HepG2 (cell line): ENCODE measurements around the gene ANKS1B. TPM values are rescaled to one million over a fixed set of nuclear protein-coding genes. Genes with fewer than 3 reads are reported as not detected.

Experiments
- ATAC-seq: fragments of 200-7000 bp; cut with Tn5 transposase; 3 replicates; pipeline ENCODE4 v1.9.1; 2020; ENCODE audit warnings: mild to moderate bottlenecking, moderate library complexity
- BruUV-seq: library from RNA; stranded (reverse); fragments of 400-500 nt; replicated peaks from 2 replicates; lab custom pipeline; 2021; lab: Mats Ljungman, UMichigan
- CTCF ChIA-PET: fragments of 300-600 bp; formaldehyde crosslinking; extraction: SDS; loops from one replicate; lab custom pipeline; 2021; ENCODE audit warnings: low total read pairs, inconsistent platforms, low intra/inter-chr PET ratio; lab: Yijun Ruan, JAX
- POLR2A ChIA-PET: fragments of 350-600 bp; sonication (Branson Sonifier 250); formaldehyde crosslinking; loops from one replicate; lab custom pipeline; 2020; ENCODE audit warnings: antibody characterized with exemption, inconsistent platforms; lab: Yijun Ruan, JAX
- DNase-seq: peaks from one replicate; pipeline ENCODE4 v3.0.0-alpha.2; 2015; ENCODE audit warnings: low spot score
- FAIRE-seq: peaks from 3 replicates; lab custom pipeline; 2011; peaks lifted over from hg19 to GRCh38; lab: Jason Lieb, UNC
- H2AFZ ChIP-seq: one replicate; pipeline ENCODE4 v1.6.1; 2011; ENCODE audit warnings: low read length, inconsistent platforms
- H3K27ac ChIP-seq: fragments of 300-600 bp; 3 replicates; pipeline ENCODE4 v1.8.0; 2011; ENCODE audit warnings: mixed run types, mild to moderate bottlenecking, mixed read lengths, low read length, inconsistent platforms; ENCODE audit not compliant: insufficient read depth; ENCODE audit errors: extremely low read length
- H3K27me3 ChIP-seq, 2 experiments: fragments of 200-600 bp in 1 of 2; 2 replicates in 1 of 2; 3 replicates in 1 of 2; pipeline versions ENCODE4 v1.6.0 to v1.8.0; 2011; ENCODE audit warnings: low read length in 2 of 2, mild to moderate bottlenecking in 2 of 2, moderate library complexity in 2 of 2, inconsistent platforms in 1 of 2; ENCODE audit not compliant: insufficient read depth in 2 of 2, control insufficient read depth in 1 of 2
- H3K36me3 ChIP-seq, 2 experiments: fragments of 200-600 bp in 1 of 2; replicated peaks in 1 of 2; 2 replicates in 1 of 2; 3 replicates in 1 of 2; pipeline versions ENCODE4 v1.5.1 to v1.8.0; 2011; ENCODE audit warnings: low read length in 2 of 2, inconsistent platforms in 1 of 2; ENCODE audit not compliant: insufficient read depth in 2 of 2, control insufficient read depth in 1 of 2
- H3K4me1 ChIP-seq: 2 replicates; pipeline ENCODE4 v1.5.1; 2012; ENCODE audit warnings: low read length, inconsistent platforms; ENCODE audit not compliant: insufficient read depth
- H3K4me2 ChIP-seq: 2 replicates; pipeline ENCODE4 v1.6.0; 2011; ENCODE audit warnings: low read depth, low read length, inconsistent platforms
- H3K4me3 ChIP-seq, 3 experiments: fragments of 200-600 bp in 1 of 3; sonication (generic), shearing (Covaris generic) in 1 of 3; replicated peaks in 1 of 3; 2 replicates each; pipeline ENCODE4 v1.5.1; 2011 to 2016; ENCODE audit warnings: low read length in 3 of 3, inconsistent platforms in 2 of 3, low read depth in 2 of 3, mild to moderate bottlenecking in 2 of 3, control low read depth in 1 of 3, mixed read lengths in 1 of 3; ENCODE audit not compliant: insufficient read depth in 1 of 3
- H3K79me2 ChIP-seq: one replicate; pipeline ENCODE4 v1.6.1; 2011; ENCODE audit warnings: low read length, inconsistent platforms; ENCODE audit not compliant: insufficient read depth
- H3K9ac ChIP-seq: 2 replicates; pipeline ENCODE4 v1.6.0; 2011; ENCODE audit warnings: mild to moderate bottlenecking, low read depth, low read length, inconsistent platforms; ENCODE audit not compliant: insufficient read depth
- H3K9me3 ChIP-seq: 2 replicates; pipeline ENCODE4 v1.5.1; 2012; ENCODE audit warnings: mild to moderate bottlenecking, low read length
- H4K20me1 ChIP-seq: 2 replicates; pipeline ENCODE4 v1.6.0; 2011; ENCODE audit warnings: inconsistent platforms, mild to moderate bottlenecking, low read length, moderate library complexity; ENCODE audit not compliant: insufficient read depth
- ATF5 ChIP-seq: sonication (generic); formaldehyde crosslinking; IDR thresholded peaks from 2 replicates; pipeline ENCODE4 v1.4.0; 2020; ENCODE audit warnings: mild to moderate bottlenecking, low read depth, missing genetic modification reagents
- GZF1 ChIP-seq: sonication (generic); formaldehyde crosslinking; IDR thresholded peaks from 2 replicates; pipeline ENCODE4 v1.5.1; 2020; ENCODE audit warnings: mild to moderate bottlenecking, missing genetic modification reagents
- HNRNPLL ChIP-seq: fragments of 200-400 bp; formaldehyde crosslinking; IDR thresholded peaks from 2 replicates; pipeline ENCODE4 v1.6.1; 2017; ENCODE audit warnings: mild to moderate bottlenecking, low read depth, low read length; ENCODE audit not compliant: poor library complexity, severe bottlenecking
- KAT8 ChIP-seq: IDR thresholded peaks from 2 replicates; pipeline ENCODE4 v1.6.1; 2016; ENCODE audit warnings: missing genetic modification reagents, missing compliant biosample characterization
- MZF1 ChIP-seq: sonication (generic); formaldehyde crosslinking; IDR thresholded peaks from 2 replicates; pipeline ENCODE4 v1.8.1; 2023; ENCODE audit warnings: mild to moderate bottlenecking, missing genetic modification reagents, borderline replicate concordance
- POGZ ChIP-seq: sonication (generic); formaldehyde crosslinking; IDR thresholded peaks from 2 replicates; pipeline ENCODE4 v1.4.0; 2020; ENCODE audit warnings: mild to moderate bottlenecking, missing genetic modification reagents
- U2AF1 ChIP-seq: fragments of 200-400 bp; formaldehyde crosslinking; optimal IDR thresholded peaks from 2 replicates; pipeline ENCODE3; 2017; ENCODE audit warnings: mild to moderate bottlenecking, low read depth, low read length
- ZNF569 ChIP-seq: sonication (generic); formaldehyde crosslinking; IDR thresholded peaks from 2 replicates; pipeline ENCODE4 v1.5.0; 2020; ENCODE audit warnings: mild to moderate bottlenecking, missing genetic modification reagents, moderate library complexity, borderline replicate concordance
- ZSCAN31 ChIP-seq: sonication (generic); formaldehyde crosslinking; IDR thresholded peaks from 2 replicates; pipeline ENCODE4 v1.5.0; 2020; ENCODE audit warnings: low read depth, mild to moderate bottlenecking, missing genetic modification reagents
- WGBS: methylation state at CpG from one replicate; pipeline ENCODE4 v1.1.6; 2017; ENCODE audit warnings: low lambda C conversion rate; 5-methylcytosine and 5-hydroxymethylcytosine counted together
- in situ Hi-C: cut with HindIII; loops from 2 replicates; pipeline ENCODE4 v1.10.0; 2017; ENCODE audit warnings: low pct_unique_long_range_greater_than_20kb; ENCODE audit not compliant: extremely low pct_ligation_motif_present
- intact Hi-C: fragments of 100-400 bp; cut with micrococcal nuclease; formaldehyde crosslinking; loops from one replicate; pipeline ENCODE4 v1.10.0; 2022; ENCODE audit not compliant: unreplicated experiment
- polyA plus RNA-seq, 8 experiments: library from polyadenylated mRNA; depleted of rRNA in 3 of 8; stranded (reverse) in 7 of 8; unstranded in 1 of 8; fragments of >200 nt; fragmentation: Illumina TruSeq in 4 of 8; extraction: Trizol in 4 of 8; gene quantifications; 2 replicates each; pipeline versions ENCODE4 v1.2.1 to v1.2.3, GENCODE V29; 2011 to 2016; ENCODE audit warnings: low read depth in 4 of 8, missing spikeins in 1 of 8, mixed read lengths in 1 of 8; ENCODE audit not compliant: insufficient read depth in 1 of 8
- total RNA-seq, 5 experiments: library from RNA; depleted of rRNA; stranded (reverse); fragments of >200 nt; fragmentation: Illumina TruSeq; extraction: Trizol; gene quantifications; 2 replicates each; pipeline ENCODE4 v1.2.3, GENCODE V29; 2016; ENCODE audit warnings: low read depth in 1 of 5
- TF ChIP-seq, protein P1 (sequence below): sonication (generic); formaldehyde crosslinking; IDR thresholded peaks from 2 replicates; pipeline ENCODE4 v1.8.1; 2023; ENCODE audit warnings: mild to moderate bottlenecking, inconsistent platforms, moderate library complexity, missing genetic modification reagents, borderline replicate concordance
- TF ChIP-seq, protein P2 (sequence below): sonication (generic); formaldehyde crosslinking; IDR thresholded peaks from 2 replicates; pipeline ENCODE4 v1.4.0; 2020; ENCODE audit warnings: low read depth, mild to moderate bottlenecking, missing genetic modification reagents
- TF ChIP-seq, protein P3 (sequence below): sonication (generic); formaldehyde crosslinking; conservative IDR thresholded peaks from 2 replicates; pipeline ENCODE4 v1.4.0; 2020; ENCODE audit warnings: mild to moderate bottlenecking, missing genetic modification reagents, moderate library complexity

The ANKS1B gene
- total and polyA plus RNA-seq, 2 of the 13 experiments (the other 11 are each of a cell fraction or from before 2014, with no cell fraction given): 0.15 TPM; not detected in 1

GRCh38 chr12:99153293-99153692 lies 831.4 kb downstream of the ANKS1B start:
- no peak overlapping the region for H3K27ac ChIP-seq
- FAIRE-seq (no peak), DNase-seq (no peak), ATAC-seq (no peak)
- no peak overlapping the region for H3K4me2 ChIP-seq
- H3K79me2 ChIP-seq: no peaks in the 10 kb centered on the region
- no peak for TF ChIP-seq ZNF569 (CRISPR knock-in tag)
- no peak for TF ChIP-seq POGZ (CRISPR knock-in tag)
- TF ChIP-seq, protein P1, sequence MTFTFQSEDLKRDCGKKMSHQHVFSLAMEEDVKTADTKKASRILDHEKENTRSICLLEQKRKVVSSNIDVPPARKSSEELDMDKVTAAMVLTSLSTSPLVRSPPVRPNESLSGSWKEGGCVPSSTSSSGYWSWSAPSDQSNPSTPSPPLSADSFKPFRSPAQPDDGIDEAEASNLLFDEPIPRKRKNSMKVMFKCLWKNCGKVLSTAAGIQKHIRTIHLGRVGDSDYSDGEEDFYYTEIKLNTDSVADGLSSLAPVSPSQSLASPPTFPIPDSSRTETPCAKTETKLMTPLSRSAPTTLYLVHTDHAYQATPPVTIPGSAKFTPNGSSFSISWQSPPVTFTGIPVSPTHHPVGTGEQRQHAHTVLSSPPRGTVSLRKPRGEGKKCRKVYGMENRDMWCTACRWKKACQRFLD (CRISPR knock-in tag): no peak
- no TSS peak for BruUV-seq
- ChIA-PET POLR2A (no interaction called here), CTCF (no interaction called here)
- no peaks in the 10 kb centered on the region for H3K9me3 ChIP-seq
- no peaks in the 10 kb centered on the region for H3K36me3 ChIP-seq
- H3K4me1 ChIP-seq: no peaks in the 10 kb centered on the region
- H3K27me3 ChIP-seq: no peaks in the 10 kb centered on the region
- intact Hi-C loops: no loop called here
- H3K4me3 ChIP-seq: no peak overlapping the region
- H4K20me1 ChIP-seq: no peaks in the 10 kb centered on the region
- no peak overlapping the region for H3K9ac ChIP-seq
- in situ Hi-C loops: no loop called here
- 6% methylated on average over 3 of the region's 3 CpGs for WGBS
- H2AFZ ChIP-seq: no peak overlapping the region

- Histone ChIP-seq H3K27me3 (no peaks in the 10 kb centered on the region), H3K36me3 (no peaks in the 10 kb centered on the region), H3K4me1 (no peaks in the 10 kb centered on the region), H3K4me3 (no peak overlapping the region), H3K9ac (no peak overlapping the region), H3K27ac (no peak overlapping the region), H2AFZ (no peak overlapping the region), H3K9me3 (no peaks in the 10 kb centered on the region), H3K4me2 (no peak overlapping the region), H3K79me2 (no peaks in the 10 kb centered on the region), H4K20me1 (no peaks in the 10 kb centered on the region)
- in situ Hi-C loops: no loop called here
- intact Hi-C loops: no loop called here
- no TSS peak for BruUV-seq
- no peak for ATAC-seq
- ChIA-PET CTCF (no interaction called here), POLR2A (no interaction called here)
- no peak for FAIRE-seq
- 24% methylated on average over 2 of the region's 2 CpGs for WGBS
- DNase-seq: no peak
- TF ChIP-seq GZF1 (CRISPR knock-in tag) (no peak), U2AF1 (no peak), ZSCAN31 (CRISPR knock-in tag) (no peak), ATF5 (no peak), HNRNPLL (no peak), MZF1 (no peak), KAT8 (CRISPR knock-in tag) (no peak)
- TF ChIP-seq, protein P2, sequence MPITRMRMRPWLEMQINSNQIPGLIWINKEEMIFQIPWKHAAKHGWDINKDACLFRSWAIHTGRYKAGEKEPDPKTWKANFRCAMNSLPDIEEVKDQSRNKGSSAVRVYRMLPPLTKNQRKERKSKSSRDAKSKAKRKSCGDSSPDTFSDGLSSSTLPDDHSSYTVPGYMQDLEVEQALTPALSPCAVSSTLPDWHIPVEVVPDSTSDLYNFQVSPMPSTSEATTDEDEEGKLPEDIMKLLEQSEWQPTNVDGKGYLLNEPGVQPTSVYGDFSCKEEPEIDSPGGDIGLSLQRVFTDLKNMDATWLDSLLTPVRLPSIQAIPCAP (CRISPR knock-in tag): no peak
- TF ChIP-seq, protein P3, sequence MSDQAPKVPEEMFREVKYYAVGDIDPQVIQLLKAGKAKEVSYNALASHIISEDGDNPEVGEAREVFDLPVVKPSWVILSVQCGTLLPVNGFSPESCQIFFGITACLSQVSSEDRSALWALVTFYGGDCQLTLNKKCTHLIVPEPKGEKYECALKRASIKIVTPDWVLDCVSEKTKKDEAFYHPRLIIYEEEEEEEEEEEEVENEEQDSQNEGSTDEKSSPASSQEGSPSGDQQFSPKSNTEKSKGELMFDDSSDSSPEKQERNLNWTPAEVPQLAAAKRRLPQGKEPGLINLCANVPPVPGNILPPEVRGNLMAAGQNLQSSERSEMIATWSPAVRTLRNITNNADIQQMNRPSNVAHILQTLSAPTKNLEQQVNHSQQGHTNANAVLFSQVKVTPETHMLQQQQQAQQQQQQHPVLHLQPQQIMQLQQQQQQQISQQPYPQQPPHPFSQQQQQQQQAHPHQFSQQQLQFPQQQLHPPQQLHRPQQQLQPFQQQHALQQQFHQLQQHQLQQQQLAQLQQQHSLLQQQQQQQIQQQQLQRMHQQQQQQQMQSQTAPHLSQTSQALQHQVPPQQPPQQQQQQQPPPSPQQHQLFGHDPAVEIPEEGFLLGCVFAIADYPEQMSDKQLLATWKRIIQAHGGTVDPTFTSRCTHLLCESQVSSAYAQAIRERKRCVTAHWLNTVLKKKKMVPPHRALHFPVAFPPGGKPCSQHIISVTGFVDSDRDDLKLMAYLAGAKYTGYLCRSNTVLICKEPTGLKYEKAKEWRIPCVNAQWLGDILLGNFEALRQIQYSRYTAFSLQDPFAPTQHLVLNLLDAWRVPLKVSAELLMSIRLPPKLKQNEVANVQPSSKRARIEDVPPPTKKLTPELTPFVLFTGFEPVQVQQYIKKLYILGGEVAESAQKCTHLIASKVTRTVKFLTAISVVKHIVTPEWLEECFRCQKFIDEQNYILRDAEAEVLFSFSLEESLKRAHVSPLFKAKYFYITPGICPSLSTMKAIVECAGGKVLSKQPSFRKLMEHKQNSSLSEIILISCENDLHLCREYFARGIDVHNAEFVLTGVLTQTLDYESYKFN (CRISPR knock-in tag): no peak
These were observed 832.4 kb downstream of the ANKS1B start for GRCh38 chr12:99152337-99152736.
